GM06990 (cell line): ENCODE measurements around the gene RHBDF2.

Source experiments
- DNase-seq: peaks from one replicate; pipeline ENCODE4 v3.0.0-alpha.2; 2011; ENCODE audit not compliant: insufficient read length; ENCODE audit errors: extremely low read depth
- H3K27me3 ChIP-seq: replicated peaks from 2 replicates; pipeline ENCODE4 v1.6.0; 2011; ENCODE audit warnings: low read length; ENCODE audit not compliant: control insufficient read depth, insufficient read depth
- H3K36me3 ChIP-seq: 2 replicates; pipeline ENCODE4 v1.5.1; 2011; ENCODE audit warnings: low read length; ENCODE audit not compliant: control insufficient read depth, insufficient read depth
- H3K4me3 ChIP-seq: replicated peaks from 2 replicates; pipeline ENCODE4 v1.5.1; 2011; ENCODE audit warnings: low read depth, mild to moderate bottlenecking, control low read depth, low read length
- TF ChIP-seq, protein P1 (sequence below): IDR thresholded peaks from 2 replicates; pipeline ENCODE4 v1.5.1; 2011; ENCODE audit warnings: low read length, control low read depth, mild to moderate bottlenecking, inconsistent platforms; ENCODE audit not compliant: insufficient read depth, poor library complexity, severe bottlenecking

RHBDF2 gene

DNA sequence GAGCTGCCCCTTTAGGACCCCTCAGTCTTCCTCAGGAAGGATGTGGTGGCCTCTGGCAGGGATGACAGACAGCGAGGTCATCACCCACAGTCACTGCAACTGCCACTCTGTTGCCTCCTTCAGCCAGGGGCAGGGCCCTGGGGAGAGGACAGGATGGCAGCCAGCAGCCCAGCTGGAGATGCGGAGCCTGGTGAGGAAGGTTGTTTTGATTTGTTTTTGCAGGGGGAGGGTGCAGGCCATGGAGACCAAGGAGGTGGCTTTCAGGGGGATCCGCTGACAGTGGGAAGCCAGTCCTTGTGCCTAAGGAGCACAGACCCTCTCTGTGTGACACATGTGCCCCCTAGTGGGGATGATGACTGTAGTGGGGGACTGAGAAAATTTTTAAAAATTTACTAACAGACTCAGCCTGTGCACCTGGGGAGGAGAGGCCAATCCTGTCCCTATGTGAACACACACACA, 46.0 kb upstream of the RHBDF2 start:
- TF ChIP-seq, protein P1, sequence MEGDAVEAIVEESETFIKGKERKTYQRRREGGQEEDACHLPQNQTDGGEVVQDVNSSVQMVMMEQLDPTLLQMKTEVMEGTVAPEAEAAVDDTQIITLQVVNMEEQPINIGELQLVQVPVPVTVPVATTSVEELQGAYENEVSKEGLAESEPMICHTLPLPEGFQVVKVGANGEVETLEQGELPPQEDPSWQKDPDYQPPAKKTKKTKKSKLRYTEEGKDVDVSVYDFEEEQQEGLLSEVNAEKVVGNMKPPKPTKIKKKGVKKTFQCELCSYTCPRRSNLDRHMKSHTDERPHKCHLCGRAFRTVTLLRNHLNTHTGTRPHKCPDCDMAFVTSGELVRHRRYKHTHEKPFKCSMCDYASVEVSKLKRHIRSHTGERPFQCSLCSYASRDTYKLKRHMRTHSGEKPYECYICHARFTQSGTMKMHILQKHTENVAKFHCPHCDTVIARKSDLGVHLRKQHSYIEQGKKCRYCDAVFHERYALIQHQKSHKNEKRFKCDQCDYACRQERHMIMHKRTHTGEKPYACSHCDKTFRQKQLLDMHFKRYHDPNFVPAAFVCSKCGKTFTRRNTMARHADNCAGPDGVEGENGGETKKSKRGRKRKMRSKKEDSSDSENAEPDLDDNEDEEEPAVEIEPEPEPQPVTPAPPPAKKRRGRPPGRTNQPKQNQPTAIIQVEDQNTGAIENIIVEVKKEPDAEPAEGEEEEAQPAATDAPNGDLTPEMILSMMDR: peak; percentile 76
- H3K36me3 ChIP-seq: no peaks in the 10 kb centered on the region

DNA sequence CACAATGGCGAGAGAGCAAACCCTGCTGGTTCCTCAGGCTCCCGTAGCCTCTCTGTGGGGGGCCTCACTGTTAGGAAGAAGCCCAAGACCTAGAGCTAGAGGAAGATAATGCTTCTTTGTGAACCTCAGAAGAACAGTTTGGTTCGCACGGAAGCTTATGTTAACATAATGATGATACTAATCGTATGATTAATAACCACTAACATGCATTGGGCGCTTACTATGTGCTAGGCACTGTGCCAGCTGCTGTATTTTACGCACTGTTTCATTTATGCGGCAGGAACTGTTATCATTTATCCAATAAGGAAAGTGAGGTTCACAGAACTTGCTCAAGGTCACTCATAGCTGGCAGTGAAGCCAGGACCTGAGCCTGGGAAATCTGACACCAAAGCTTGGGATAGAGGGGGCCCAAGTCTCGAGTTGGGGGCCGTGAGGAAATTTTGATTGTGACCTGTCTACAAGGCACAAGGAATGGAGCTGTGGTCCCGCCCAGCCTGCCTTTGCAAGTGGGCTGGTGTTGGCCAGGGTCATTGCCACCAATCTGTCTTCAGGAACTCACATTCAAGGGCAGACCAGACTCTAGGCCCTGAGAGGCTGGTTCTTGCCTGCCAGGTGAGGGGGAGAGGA, 45.4 kb upstream of the RHBDF2 start:
- no peaks in the 10 kb centered on the region; the same call in 1 of the 2 replicates for H3K27me3 ChIP-seq
- no peaks in the 10 kb centered on the region for H3K36me3 ChIP-seq
- no peak overlapping the region for H3K4me3 ChIP-seq
- DNase-seq: no peak
- TF ChIP-seq, protein P1: no peak

More for the DNA sequence above, 46.0 kb upstream of the RHBDF2 start:
- DNase-seq: no peak
- Histone ChIP-seq H3K4me3 (no peak overlapping the region), H3K27me3 (no peaks in the 10 kb centered on the region; the same call in 1 of the 2 replicates)

DNA sequence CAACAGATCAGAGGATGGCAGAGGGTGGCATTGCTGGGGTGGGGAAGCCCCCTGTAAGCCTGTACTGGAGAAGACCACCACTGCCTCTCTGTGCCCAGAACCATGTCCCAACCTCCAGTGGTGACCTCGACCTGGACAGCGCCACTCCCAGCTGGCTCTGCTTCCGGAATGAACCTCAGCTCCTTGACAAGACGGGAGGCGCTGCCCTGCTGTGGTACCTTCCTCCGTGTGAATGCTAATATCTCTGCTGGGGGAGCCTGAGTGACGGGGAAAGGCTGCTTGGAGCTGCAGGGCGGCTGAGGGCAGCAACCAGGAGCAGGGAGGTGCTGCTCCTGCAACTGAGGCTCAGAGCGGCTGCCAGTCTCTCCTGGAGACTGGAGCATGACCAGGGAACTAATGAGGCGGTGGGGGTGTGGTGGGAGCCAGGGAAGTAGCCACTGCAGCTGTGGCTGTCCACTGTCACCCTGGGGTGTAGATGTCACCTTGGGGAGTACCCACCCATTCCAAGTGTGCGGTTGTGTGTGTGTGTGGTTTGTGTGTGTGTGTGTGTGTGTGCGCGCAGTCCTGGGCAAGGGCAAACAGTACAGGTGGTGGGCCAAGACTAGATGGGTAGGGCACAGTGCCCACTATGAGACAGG, 44.8 kb upstream of the RHBDF2 start:
- TF ChIP-seq, protein P1: no peak
- Histone ChIP-seq H3K4me3 (no peak overlapping the region), H3K36me3 (no peaks in the 10 kb centered on the region), H3K27me3 (no peaks in the 10 kb centered on the region; the same call in 1 of the 2 replicates)
- DNase-seq: no peak

DNA sequence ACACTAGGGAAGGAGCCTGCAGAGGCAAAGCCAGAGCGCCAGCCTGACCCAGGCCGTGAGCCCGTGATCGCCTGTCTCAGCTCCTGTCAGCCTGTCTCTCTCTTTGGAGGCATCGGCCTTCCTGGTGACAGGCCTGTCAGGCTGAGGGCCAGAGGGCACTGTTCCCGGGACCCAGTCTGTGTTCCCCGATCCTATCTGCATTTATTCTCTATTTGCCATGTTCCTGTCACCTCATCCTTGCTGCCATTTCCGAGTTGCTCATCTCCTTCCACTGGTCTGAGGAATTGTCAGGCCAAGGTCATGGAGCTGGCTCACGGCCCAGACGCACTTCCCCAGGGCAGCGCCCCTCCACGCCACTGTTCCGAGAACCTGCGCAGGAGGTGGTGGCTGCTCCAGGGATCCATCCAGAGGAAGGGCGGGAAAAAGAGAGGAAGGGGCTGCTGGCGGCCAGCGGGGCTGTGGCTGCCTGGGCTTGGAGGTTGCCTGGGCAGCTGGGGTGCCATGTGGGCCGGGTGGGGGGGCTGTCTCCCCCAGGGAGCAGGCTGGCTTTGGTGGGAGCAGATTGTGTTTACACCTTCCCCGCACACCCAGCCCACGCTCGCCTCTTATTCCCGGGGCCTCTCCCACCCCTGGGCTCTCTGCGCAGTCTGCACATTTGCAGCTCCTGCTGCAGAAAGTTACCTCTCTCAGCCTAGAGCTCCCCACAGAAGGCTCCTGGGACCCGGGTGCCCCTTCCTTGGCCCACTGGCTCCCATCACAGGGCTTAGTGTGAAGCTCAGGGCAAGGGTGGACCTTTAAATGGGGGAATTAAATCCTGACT, 43.5 kb upstream of the RHBDF2 start:
- no peak overlapping the region for H3K4me3 ChIP-seq
- TF ChIP-seq, protein P1: no peak
- DNase-seq: no peak
- H3K36me3 ChIP-seq: no peaks in the 10 kb centered on the region
- H3K27me3 ChIP-seq: no peaks in the 10 kb centered on the region; the same call in 1 of the 2 replicates

DNA sequence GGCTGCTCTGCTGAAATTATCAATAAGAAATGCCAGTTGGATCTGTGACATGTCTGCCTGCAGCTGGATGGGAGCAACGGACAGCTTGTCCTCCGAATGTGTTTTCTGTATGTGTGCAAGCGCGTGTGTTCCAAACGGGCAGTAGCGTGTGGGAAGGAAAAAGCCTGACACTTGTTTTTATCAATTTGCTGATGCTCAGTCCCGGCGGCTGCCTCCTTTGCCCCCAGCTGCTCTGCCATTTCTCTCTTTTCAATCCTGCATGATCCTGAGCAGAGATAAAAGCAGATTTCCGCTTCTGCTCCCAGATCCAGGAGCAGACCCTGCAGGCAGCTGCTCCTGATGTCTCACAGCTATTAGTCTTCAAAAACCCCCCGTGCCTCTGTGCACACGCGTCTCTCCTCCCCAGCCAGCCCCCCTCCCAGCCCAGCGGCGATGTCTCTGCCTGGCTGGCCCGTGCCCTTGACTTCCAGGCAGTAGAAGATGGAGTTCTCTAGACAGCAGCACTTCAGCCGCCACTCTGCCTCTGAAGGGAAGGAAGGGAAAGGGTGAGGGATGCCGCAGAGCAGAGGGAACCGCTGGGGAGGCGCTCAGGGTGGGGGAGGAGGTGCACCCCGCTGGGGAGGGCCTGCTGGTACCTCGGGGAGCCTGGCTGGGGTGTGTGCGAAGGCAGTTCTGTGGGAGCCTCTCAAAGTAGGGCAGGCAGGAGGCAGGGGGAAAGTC, 42.8 kb upstream of the RHBDF2 start:
- Histone ChIP-seq H3K4me3 (no peak overlapping the region), H3K27me3 (no peaks in the 10 kb centered on the region; the same call in 1 of the 2 replicates), H3K36me3 (no peaks in the 10 kb centered on the region)
- TF ChIP-seq, protein P1: no peak
- DNase-seq: no peak
